OCI-LY3 (cell line): ENCODE results near the gene MTHFSD.

Experiments used
- H2AFZ ChIP-seq: fragments of 200-600, 300-600 bp; shearing (Covaris generic); 2 replicates; pipeline ENCODE4 v1.6.0; 2014; ENCODE audit warnings: antibody characterized with exemption, low read depth, low read length
- H3K27ac ChIP-seq: fragments of 200-600, 300-600 bp; sonication (generic); 2 replicates; pipeline ENCODE4 v1.5.1; 2014; ENCODE audit warnings: mild to moderate bottlenecking, low read length, moderate library complexity, mixed read lengths
- H3K27me3 ChIP-seq: fragments of 200-600, 300-600 bp; sonication (generic); 2 replicates; pipeline ENCODE4 v1.6.1; 2014; ENCODE audit warnings: low read depth, low read length, mixed read lengths
- H3K36me3 ChIP-seq: fragments of 200-600, 300-600 bp; sonication (generic); replicated peaks from 2 replicates; pipeline ENCODE3; 2014; ENCODE audit warnings: low read depth, low read length, mixed read lengths
- H3K4me1 ChIP-seq: fragments of 300-600, 200-600 bp; sonication (generic); 2 replicates; pipeline ENCODE4 v1.6.1; 2014; ENCODE audit warnings: low read length, mixed read lengths
- H3K4me2 ChIP-seq: fragments of 200-600, 300-600 bp; sonication (generic); 2 replicates; pipeline ENCODE4 v1.6.1; 2014; ENCODE audit warnings: low read length, mixed read lengths
- H3K4me3 ChIP-seq: fragments of 300-600, 200-600 bp; sonication (generic); 2 replicates; pipeline ENCODE4 v1.5.1; 2014; ENCODE audit warnings: antibody characterized with exemption, mild to moderate bottlenecking, low read length, moderate library complexity
- H3K79me2 ChIP-seq: fragments of 300-600, 200-600 bp; shearing (Covaris generic); 2 replicates; pipeline ENCODE4 v1.6.1; 2014; ENCODE audit warnings: mild to moderate bottlenecking, low read length, mixed read lengths
- H3K9ac ChIP-seq: fragments of 300-600, 200-600 bp; shearing (Covaris generic); 2 replicates; pipeline ENCODE4 v1.6.0; 2014; ENCODE audit warnings: mild to moderate bottlenecking, low read length, moderate library complexity
- H3K9me3 ChIP-seq: fragments of 200-600, 300-600 bp; shearing (Covaris generic); 2 replicates; pipeline ENCODE4 v1.6.1; 2014; ENCODE audit warnings: low read length, mixed read lengths; ENCODE audit not compliant: insufficient read depth
- H4K20me1 ChIP-seq: fragments of 200-600, 300-600 bp; sonication (generic); 2 replicates; pipeline ENCODE4 v1.6.1; 2016; ENCODE audit warnings: low read length, mixed read lengths; ENCODE audit not compliant: insufficient read depth
- CTCF ChIP-seq: fragments of 200-600, 300-600 bp; sonication (generic); IDR thresholded peaks from 2 replicates; pipeline ENCODE4 v1.5.1; 2014; ENCODE audit warnings: antibody characterized with exemption, low read length, low read depth
- EZH2phosphoT487 ChIP-seq: fragments of 200-600 bp; shearing (Covaris generic); IDR thresholded peaks from 2 replicates; pipeline ENCODE4 v1.6.1; 2018; ENCODE audit warnings: antibody characterized with exemption, mixed run types, low read depth

MTHFSD gene

GRCh38 chr16:86516623-86517003, 38.4 kb downstream of the MTHFSD start:
- H3K4me2 ChIP-seq, result no peak overlapping the region

GRCh38 chr16:86515777-86516622, 39.0 kb downstream of the MTHFSD start:
- TF ChIP-seq CTCF (no peak), EZH2phosphoT487 (no peak)
- no peaks in the 10 kb centered on the region for H3K36me3 ChIP-seq
- no peak overlapping the region for H3K27ac ChIP-seq
- H3K4me1 ChIP-seq, result no peaks in the 10 kb centered on the region
- no peak overlapping the region for H3K9ac ChIP-seq
- no peaks in the 10 kb centered on the region for H4K20me1 ChIP-seq
- no peak overlapping the region for H3K4me3 ChIP-seq
- no peaks in the 10 kb centered on the region for H3K27me3 ChIP-seq
- H3K79me2 ChIP-seq, result no peaks in the 10 kb centered on the region
- H3K9me3 ChIP-seq, result no peaks in the 10 kb centered on the region
- no peak overlapping the region for H3K4me2 ChIP-seq
- H2AFZ ChIP-seq, result no peak overlapping the region

More at GRCh38 chr16:86516623-86517003, 38.4 kb downstream of the MTHFSD start:
- H2AFZ ChIP-seq, result no peak overlapping the region
- H3K4me1 ChIP-seq, result no peaks in the 10 kb centered on the region
- no peak overlapping the region for H3K4me3 ChIP-seq
- H3K9ac ChIP-seq, result no peak overlapping the region
- H4K20me1 ChIP-seq, result no peaks in the 10 kb centered on the region
- H3K27me3 ChIP-seq, result no peaks in the 10 kb centered on the region
- H3K36me3 ChIP-seq, result no peaks in the 10 kb centered on the region
- H3K79me2 ChIP-seq, result no peaks in the 10 kb centered on the region
- no peaks in the 10 kb centered on the region for H3K9me3 ChIP-seq
- no peak overlapping the region for H3K27ac ChIP-seq
- TF ChIP-seq CTCF (no peak), EZH2phosphoT487 (no peak)

GRCh38 chr16:86515413-86515776, 39.6 kb downstream of the MTHFSD start:
- H2AFZ ChIP-seq, result no peak overlapping the region
- no peak overlapping the region for H3K9ac ChIP-seq
- H3K27me3 ChIP-seq, result no peaks in the 10 kb centered on the region
- H3K4me1 ChIP-seq, result no peaks in the 10 kb centered on the region
- H3K9me3 ChIP-seq, result no peaks in the 10 kb centered on the region
- H3K4me3 ChIP-seq, result no peak overlapping the region
- H3K4me2 ChIP-seq, result no peak overlapping the region
- no peaks in the 10 kb centered on the region for H3K36me3 ChIP-seq
- H3K27ac ChIP-seq, result no peak overlapping the region
- TF ChIP-seq EZH2phosphoT487 (no peak), CTCF (no peak)
- no peaks in the 10 kb centered on the region for H4K20me1 ChIP-seq
- H3K79me2 ChIP-seq, result no peaks in the 10 kb centered on the region

- Histone ChIP-seq H2AFZ (no peak overlapping the region), H3K4me3 (no peak overlapping the region), H3K9ac (no peak overlapping the region), H3K27ac (no peak overlapping the region), H3K4me2 (no peak overlapping the region), H4K20me1 (no peaks in the 10 kb centered on the region), H3K27me3 (no peaks in the 10 kb centered on the region), H3K79me2 (no peaks in the 10 kb centered on the region), H3K9me3 (no peaks in the 10 kb centered on the region), H3K36me3 (no peaks in the 10 kb centered on the region), H3K4me1 (no peaks in the 10 kb centered on the region)
- no peak for TF ChIP-seq CTCF
- no peak for TF ChIP-seq EZH2phosphoT487
Measured at GRCh38 chr16:86514481-86515376, 40.3 kb downstream of the MTHFSD start.
